Astrocyte of the cerebellum (primary cell): Measurements from ENCODE around the gene UBC.
A peak's percentile ranks its signal among the peaks of the same experiment; 100 is the strongest.
"Not testable (repeated sequence)": the region's sequence is repeated elsewhere in the genome, so short reads cannot be mapped to it uniquely, and the experiment has no call there.

Source experiments
- DNase-seq: peaks from one replicate; pipeline ENCODE4 v3.0.0-alpha.2; 2011; ENCODE audit warnings: low read depth
- H3K4me3 ChIP-seq: 2 replicates; pipeline ENCODE4 v1.5.1; 2011; ENCODE audit warnings: mild to moderate bottlenecking, low read depth, low read length, moderate library complexity
- CTCF ChIP-seq: IDR thresholded peaks from 2 replicates; pipeline ENCODE4 v1.5.1; 2012; ENCODE audit warnings: low read length, low read depth, moderate library complexity, mild to moderate bottlenecking; ENCODE audit errors: missing control alignments
- in situ Hi-C: cut with HindIII; loops from 2 replicates; pipeline ENCODE4 v1.10.0; 2017; ENCODE audit warnings: low sequenced_read_pairs

UBC gene

DNA sequence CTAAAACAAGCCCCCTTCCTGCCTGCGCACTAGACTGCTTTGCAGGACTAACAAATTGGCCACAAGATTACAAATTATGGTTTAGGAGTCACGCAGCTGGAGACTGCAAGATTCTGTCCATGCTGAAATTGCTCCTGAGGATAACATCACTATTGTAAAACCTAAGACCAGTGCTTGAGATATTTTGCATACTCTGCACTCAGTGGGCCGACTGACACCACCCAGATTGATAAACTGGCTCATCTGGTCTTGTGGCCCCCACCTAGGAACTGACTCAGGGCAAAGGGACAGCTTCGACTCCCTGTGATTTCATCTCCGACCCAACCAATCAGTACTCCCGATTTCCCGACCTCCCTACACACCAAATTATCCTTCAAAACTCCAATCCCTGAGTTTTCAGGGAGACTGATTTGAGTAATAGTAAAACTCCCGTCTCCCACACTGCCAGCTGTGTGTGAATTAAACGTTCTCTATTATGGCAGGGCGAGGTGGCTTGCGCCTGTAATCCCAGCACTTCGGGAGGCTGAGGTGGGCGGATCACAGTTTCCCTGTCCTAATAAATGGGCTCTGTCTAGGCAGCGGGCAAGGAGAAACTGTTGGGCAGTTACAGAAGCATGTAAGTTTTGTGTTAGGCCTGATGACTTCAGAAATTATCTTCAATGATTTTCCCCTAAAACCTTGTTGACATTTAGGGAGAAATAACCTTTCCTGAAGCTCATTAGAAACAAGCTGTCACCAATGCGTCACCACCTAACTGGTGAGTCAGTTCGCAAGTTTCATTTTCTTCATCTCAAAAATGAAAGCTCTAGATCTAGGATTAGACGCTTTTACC is 5.3 kb upstream of the UBC start:
- DNase-seq, result no peak
- no peak for TF ChIP-seq CTCF
- in situ Hi-C loops, result no loop called here
- H3K4me3 ChIP-seq, result no peak overlapping the region

DNA sequence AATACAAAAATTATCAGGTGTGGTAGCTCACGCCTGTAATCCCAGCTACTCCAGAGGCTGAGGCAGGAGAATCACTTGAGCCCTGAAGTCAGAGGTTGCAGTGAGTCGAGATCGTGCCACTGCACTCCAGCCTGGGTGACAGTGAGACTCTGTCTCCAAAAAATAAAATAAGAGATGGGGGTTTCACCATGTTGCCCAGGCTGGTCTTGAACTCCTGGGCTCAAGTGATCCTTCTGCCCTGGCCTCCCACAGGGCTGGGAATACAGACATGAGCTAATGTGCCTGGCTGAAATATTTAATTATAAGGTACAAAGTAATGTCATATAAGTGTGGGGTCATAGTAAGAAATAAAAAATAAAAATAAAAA is 4.2 kb upstream of the UBC start:
- DNase-seq, H3K4me3 ChIP-seq, in situ Hi-C loops: not testable (repeated sequence)

- in situ Hi-C loops, result no loop called here
- peak overlapping the region; percentile 6 for H3K4me3 ChIP-seq
- DNase-seq, result no peak
- no peak for TF ChIP-seq CTCF
Observed at GRCh38 chr12:124917841-124918621, 3.6 kb upstream of the UBC start.

DNA sequence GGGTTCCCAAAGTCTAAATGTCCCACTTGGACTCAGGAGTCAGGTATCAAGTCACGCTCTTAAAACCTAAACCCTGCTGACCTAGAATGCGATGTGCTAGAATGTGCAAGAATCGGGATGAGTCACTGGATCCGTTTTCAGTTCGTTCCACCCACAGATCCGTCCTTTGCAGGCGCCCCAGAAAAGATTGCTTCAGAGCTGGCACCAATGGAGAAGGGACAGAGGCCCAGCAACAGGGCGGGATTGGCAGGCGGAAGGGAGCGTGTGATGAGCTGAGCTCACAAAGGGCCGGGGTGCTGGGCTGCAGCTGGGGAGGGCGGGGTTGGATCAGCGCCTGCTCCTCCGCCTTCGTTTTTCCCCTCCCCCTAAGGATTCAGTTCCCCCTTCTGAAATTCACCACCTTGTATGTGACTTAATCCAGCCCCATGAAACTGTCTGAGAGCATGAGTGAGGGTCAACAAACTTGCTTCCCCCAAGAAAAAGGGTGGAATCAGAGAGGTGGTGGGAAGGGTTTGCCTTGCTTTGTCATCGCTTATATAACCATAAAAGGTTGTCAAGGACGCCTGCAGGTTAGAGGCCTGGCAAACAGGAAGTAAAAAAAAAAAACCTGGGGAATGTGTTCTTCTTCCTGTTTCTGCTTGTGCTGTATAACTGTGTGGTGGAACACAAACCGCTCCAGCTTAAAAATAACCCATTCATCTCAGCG is 2.8 kb upstream of the UBC start:
- peak; percentile 99 for DNase-seq
- TF ChIP-seq CTCF, result no peak
- in situ Hi-C loops, result no loop called here

DNA sequence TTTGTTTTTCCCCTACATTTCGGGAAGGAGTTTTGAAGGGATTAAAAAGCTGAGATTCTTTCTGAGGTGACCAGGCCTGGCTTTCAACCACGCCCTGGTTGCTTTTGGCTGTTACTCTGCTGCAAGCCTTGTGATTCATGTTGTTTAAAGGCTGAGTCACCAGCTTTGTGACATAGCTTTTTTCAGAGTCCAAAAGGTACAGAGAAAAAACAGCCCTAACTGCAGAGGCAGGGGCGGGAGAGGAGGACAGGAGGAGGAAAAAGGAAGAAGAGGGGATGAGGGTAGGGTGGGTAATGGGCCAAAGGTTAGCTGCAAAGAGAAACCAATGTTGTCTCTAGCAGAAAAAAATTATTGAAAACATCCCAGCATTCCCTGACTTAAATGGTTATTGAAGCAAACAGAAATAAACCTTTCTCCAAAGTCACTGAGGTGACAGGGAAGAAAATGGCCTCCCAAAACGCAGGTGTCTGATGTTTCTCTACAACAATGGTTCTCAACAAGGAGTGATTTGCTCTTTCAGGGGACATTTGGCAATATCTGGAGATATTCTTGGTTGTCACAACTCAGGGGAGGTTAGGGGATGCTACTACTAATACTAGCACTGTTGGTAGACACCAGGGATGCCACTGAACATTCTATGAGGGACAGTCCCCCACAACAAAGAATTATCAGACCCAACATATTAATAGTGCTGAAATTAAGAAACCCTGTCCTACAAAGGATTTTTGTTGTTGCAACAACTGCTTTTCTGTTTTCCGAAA is 2.1 kb upstream of the UBC start:
- no peak for TF ChIP-seq CTCF

More for the DNA sequence above, 2.8 kb upstream of the UBC start:
- peak overlapping the region; percentile 22 for H3K4me3 ChIP-seq

DNA sequence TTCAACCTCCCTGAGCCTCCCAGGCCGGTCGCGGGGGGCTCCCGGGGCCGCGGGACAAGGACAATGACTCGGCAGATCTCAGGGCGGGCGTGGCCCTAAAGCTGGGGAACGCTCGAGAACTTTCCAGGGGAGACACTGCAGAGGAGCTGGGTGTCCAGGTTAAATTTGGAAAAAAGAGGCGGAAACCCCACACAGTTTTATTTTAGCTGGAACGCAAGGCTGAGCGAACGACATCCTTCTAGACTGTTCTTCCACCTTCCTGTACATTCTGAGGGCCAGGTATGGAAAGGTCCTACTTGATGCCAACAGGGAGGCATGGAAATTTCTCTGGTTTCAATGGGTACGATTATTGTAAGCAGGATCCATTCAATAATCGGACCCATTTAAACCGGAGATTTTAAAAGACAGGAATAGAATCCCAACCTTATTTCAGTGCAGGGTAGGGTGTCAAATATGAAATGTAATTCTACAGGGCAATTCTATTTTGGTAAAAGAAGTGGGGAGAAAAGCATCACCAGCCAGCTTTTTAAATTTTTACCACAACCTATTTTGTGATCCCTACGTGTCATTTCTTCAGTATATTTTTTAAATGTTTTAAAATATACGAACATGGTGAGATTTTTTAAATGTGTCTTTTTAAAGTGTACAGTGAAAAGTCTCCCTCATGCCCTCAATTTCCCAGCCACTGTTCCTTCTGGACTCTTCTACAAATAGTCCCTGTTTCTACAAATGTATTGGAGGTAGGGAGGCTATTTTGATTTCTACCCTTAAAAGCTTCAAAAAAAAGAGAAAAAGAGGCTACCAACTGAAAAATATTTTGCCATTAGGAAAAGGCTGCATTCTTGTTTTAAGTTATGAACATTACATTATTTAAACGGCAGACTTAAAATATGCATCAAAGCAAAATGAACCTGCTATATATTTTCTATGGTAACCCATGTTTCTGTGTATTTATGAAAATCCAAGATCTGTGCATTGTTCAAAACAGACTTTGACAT is 1.1 kb upstream of the UBC start:
- no peak for DNase-seq
- H3K4me3 ChIP-seq, result peak overlapping the region; percentile 100
- no peak for TF ChIP-seq CTCF
- in situ Hi-C loops, result no loop called here

More for the DNA sequence above, 2.1 kb upstream of the UBC start:
- in situ Hi-C loops, result no loop called here
- H3K4me3 ChIP-seq, result peak overlapping the region; percentile 22
- peak; percentile 70 for DNase-seq
